Retinal pigment epithelial cell (primary cell): ENCODE measurements around the gene OGFR.

ENCODE experiments used
- DNase-seq: peaks from one replicate; pipeline ENCODE4 v3.0.0-alpha.2; 2010; ENCODE audit warnings: low read depth
- H3K4me3 ChIP-seq: 2 replicates; pipeline ENCODE4 v1.5.1; 2011; ENCODE audit warnings: mild to moderate bottlenecking, low read length, control low read depth, moderate library complexity
- CTCF ChIP-seq: conservative IDR thresholded peaks from 2 replicates; pipeline ENCODE4 v1.5.1; 2011; ENCODE audit warnings: low read depth, low read length, control low read depth, inconsistent platforms

The OGFR gene

GRCh38 chr20:62769346-62770071 is 35.1 kb upstream of the OGFR start:
- DNase-seq = no peak
- no peak for TF ChIP-seq CTCF

GRCh38 chr20:62770111-62770910 is 34.3 kb upstream of the OGFR start:
- H3K4me3 ChIP-seq = no peak overlapping the region
- no peak for DNase-seq

More at GRCh38 chr20:62769346-62770071, 35.1 kb upstream of the OGFR start:
- H3K4me3 ChIP-seq = no peak overlapping the region

GRCh38 chr20:62770916-62771315 is 33.7 kb upstream of the OGFR start:
- no peak overlapping the region for H3K4me3 ChIP-seq
- no peak for TF ChIP-seq CTCF
- no peak for DNase-seq

More at GRCh38 chr20:62770111-62770910, 34.3 kb upstream of the OGFR start:
- TF ChIP-seq CTCF = no peak

- TF ChIP-seq CTCF = no peak
- H3K4me3 ChIP-seq = no peak overlapping the region
- no peak for DNase-seq
These were observed 33.1 kb upstream of the OGFR start for GRCh38 chr20:62771396-62772102.

GRCh38 chr20:62772103-62772611 is 32.5 kb upstream of the OGFR start:
- DNase-seq = no peak
- H3K4me3 ChIP-seq = no peak overlapping the region
- no peak for TF ChIP-seq CTCF

GRCh38 chr20:62772619-62772989 is 32.0 kb upstream of the OGFR start:
- no peak for TF ChIP-seq CTCF
- no peak overlapping the region for H3K4me3 ChIP-seq
- DNase-seq = no peak
